GM19328 (cell line): ENCODE results near the gene C2orf76.

Experiments used
- ATAC-seq: cut with Tn5 transposase; IDR thresholded peaks from one replicate; pipeline ENCODE4 v1.9.1; 2021; ENCODE audit warnings: mild to moderate bottlenecking, moderate library complexity; ENCODE audit not compliant: unreplicated experiment

The C2orf76 gene

GRCh38 chr2:119266091-119266589, 100.5 kb downstream of the C2orf76 start:
- ATAC-seq, result no peak

GRCh38 chr2:119265693-119266066, 101.0 kb downstream of the C2orf76 start:
- no peak for ATAC-seq

GRCh38 chr2:119264781-119265692, 101.6 kb downstream of the C2orf76 start:
- peak; percentile 96 for ATAC-seq

GRCh38 chr2:119263656-119264055, 103.0 kb downstream of the C2orf76 start:
- ATAC-seq, result no peak

- ATAC-seq, result no peak
Observed at GRCh38 chr2:119263025-119263424, 103.6 kb downstream of the C2orf76 start.

GRCh38 chr2:119261493-119262225, 105.0 kb downstream of the C2orf76 start:
- ATAC-seq, result no peak

- ATAC-seq, result no peak
Observed at GRCh38 chr2:119260646-119261492, 105.8 kb downstream of the C2orf76 start.

GRCh38 chr2:119259296-119259860, 107.3 kb downstream of the C2orf76 start:
- no peak for ATAC-seq

- ATAC-seq, result no peak
Observed at GRCh38 chr2:119257198-119257597, 109.4 kb downstream of the C2orf76 start.

- ATAC-seq, result no peak
Observed at GRCh38 chr2:119256582-119256921, 110.1 kb downstream of the C2orf76 start.

- ATAC-seq, result no peak
Observed at GRCh38 chr2:119255760-119256581, 110.7 kb downstream of the C2orf76 start.

GRCh38 chr2:119254601-119255080, 112.0 kb downstream of the C2orf76 start:
- ATAC-seq, result no peak

GRCh38 chr2:119253760-119254600, 112.7 kb downstream of the C2orf76 start:
- no peak for ATAC-seq

GRCh38 chr2:119253114-119253702, 113.4 kb downstream of the C2orf76 start:
- ATAC-seq, result no peak
